Measurements from ENCODE around the gene MACC1.
A peak's percentile ranks its signal among the peaks of the same experiment; 100 is the strongest.
"Not testable (repeated sequence)": the region's sequence is repeated elsewhere in the genome, so short reads cannot be mapped to it uniquely, and the experiment has no call there.

The MACC1 gene

GRCh38 chr7:20133803-20134202 lies 83.4 kb downstream of the MACC1 start:
- DNase-seq (ENCODE audit: low spot score) (no peak), FAIRE-seq (no peak)

DNA sequence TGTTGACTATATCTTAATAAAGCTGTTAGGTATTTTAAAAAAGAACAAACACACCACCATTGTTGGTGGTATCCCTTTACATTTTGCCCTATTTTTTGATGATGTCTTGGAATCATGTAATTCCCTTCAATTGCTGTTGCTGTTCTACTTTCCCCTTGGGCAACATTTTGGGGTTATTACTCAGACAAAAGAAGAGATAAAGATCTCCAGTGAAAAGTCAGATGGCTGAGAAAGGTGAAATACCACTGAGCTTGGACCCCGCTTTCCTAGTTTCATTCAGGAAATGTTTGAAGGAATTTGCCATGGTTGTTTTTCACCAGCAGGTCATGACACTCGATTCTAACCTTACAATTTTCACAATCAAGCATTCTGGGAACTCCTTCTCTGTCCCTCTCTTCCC lies 84.6 kb downstream of the MACC1 start:
- FAIRE-seq (no peak), DNase-seq (ENCODE audit: low spot score) (no peak)

GRCh38 chr7:20131776-20132175 lies 85.4 kb downstream of the MACC1 start:
- no peak for DNase-seq (ENCODE audit: low spot score)
- no peak for FAIRE-seq

DNA sequence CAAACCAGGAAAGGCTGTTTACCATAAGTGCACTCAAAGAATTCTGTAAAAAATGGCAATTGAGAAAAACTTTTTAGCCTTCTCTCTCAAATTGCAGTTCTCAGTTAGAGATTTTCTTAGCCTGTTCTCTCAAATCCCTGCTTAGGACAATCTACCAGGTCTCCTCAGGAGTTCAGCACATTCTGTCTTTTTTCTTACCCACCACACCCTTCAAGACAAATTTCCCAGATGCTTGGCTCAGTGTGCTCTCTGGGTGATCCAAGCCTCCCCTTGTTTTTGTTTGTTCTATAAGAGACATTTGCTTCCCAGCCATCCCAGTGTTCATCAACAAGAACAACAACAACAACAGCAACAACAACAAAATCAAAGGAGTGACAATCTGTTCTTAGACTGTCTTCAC lies 87.3 kb downstream of the MACC1 start:
- FAIRE-seq: no peak

DNA sequence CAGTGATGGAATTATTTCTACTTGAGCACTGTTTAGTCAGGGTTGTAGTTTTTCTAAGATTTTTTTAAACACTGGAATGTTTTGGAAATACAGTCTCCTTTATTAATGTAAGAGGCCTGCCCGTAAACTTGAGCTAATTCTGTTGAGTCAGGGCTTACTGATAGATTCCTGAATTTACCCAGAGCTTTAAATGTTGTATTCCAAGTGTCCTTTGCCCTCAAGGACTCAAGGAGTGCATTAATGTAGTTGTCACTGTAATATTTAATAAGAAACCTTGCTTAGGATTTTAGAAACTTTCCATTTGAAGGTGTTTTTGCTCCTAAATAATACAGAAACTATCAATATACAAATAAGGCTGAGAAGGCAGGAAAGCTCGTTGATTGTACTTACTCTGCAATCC lies 89.2 kb downstream of the MACC1 start:
- DNase-seq (ENCODE audit: low spot score) (no peak), FAIRE-seq (no peak)

More for the DNA sequence above, 87.3 kb downstream of the MACC1 start:
- DNase-seq (ENCODE audit: low spot score): no peak

DNA sequence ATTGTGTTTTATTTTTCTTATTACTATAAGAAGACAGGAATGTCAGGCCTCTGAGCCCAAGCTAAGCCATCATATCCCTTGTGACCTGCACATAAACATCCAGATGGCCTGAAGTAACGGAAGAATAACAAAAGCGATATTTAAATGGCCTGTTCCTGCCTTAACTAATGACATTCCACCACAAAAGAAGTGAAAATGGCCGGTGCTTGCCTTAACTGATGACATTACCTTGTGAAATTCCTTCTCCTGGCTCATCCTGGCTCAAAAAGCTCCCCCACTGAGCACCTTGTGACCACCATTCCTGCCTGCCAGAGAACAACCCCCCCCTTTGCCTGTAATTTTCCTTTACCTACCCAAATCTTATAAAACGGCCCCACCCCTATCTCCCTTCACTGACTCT lies 91.1 kb downstream of the MACC1 start:
- not testable (repeated sequence) for DNase-seq (ENCODE audit: low spot score); FAIRE-seq

DNA sequence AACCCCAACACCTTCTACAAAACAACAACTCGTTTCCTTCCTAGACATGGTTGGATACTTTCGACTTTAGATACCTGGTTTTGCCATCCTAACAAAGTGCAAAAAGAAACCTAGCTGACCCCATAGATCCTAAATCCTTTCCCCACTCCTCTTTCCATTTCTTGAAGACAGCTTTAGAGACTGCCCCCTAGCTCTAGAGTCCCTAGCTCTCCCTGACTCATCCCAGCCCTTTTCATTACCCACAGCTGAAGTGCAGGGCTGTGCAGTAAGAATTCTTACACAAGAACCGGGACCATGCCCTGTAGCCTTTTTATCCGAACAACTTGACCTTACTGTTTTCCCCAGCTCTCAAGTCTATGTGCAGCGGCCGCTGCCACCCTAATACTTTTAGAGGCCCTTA lies 93.1 kb downstream of the MACC1 start:
- FAIRE-seq: not testable (repeated sequence)

DNA sequence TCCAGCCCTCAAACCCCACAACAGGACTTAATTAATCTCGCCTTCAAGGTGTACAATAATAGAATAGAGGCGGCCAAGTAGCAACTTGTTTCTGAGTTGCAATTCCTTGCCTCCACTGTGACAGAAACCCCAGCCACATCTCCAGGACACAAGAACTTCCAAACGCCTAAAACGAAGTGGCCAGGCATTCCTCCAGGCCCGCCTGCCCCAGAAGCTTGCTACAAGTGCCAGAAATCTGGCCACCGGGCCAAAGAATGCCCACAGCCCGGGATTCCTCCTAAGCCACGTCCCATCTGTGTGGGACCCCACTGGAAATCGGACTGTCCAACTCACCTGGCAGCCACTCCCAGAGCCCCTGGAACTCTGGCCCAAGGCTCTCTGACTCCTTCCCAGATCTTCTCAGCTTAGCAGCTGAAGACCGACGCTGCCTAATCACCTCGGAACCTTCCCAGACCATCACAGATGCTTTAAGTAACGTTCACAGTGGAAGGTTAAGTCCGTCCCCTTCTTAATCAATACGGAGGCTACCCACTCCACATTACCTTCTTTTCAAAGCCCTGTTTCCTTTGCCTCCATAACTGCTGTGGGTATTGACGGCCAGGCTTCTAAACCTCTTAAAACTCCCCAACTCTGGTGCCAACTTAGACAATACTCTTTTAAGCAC lies 94.4 kb downstream of the MACC1 start:
- not testable (repeated sequence) for FAIRE-seq; DNase-seq (ENCODE audit: low spot score)

More for the DNA sequence above, 93.1 kb downstream of the MACC1 start:
- not testable (repeated sequence) for DNase-seq (ENCODE audit: low spot score)

- no peak for FAIRE-seq
Observed at GRCh38 chr7:20122073-20122472, 95.1 kb downstream of the MACC1 start.

GRCh38 chr7:20121404-20121803 lies 95.8 kb downstream of the MACC1 start:
- no peak for DNase-seq (ENCODE audit: low spot score)
- no peak for FAIRE-seq

More at GRCh38 chr7:20122073-20122472, 95.1 kb downstream of the MACC1 start:
- no peak for DNase-seq (ENCODE audit: low spot score)

- FAIRE-seq; DNase-seq (ENCODE audit: low spot score): not testable (repeated sequence)
Observed at GRCh38 chr7:20120611-20121168, 96.5 kb downstream of the MACC1 start.

GRCh38 chr7:20116869-20117268 lies 100.3 kb downstream of the MACC1 start:
- DNase-seq (ENCODE audit: low spot score) (no peak), FAIRE-seq (no peak)

DNA sequence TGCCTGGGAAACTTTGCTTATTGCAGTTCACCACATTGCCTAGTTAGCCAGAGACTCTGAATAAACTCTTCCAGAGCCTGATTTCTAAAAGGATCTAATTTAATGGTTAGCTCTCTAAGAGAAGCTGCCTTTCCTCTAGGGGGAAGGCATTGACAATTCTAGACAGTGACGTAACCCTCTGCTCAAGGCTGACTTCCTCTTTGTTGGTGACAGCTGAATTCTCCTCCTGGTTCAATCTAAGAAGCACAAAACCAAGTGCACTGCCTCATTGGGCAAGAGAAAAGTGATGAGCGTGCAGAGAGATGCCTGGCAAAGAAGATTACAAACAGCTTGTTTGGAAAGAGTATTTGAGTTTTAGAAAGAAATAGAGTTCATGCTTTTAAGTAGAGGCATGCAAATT lies 102.7 kb downstream of the MACC1 start:
- FAIRE-seq (no peak), DNase-seq (ENCODE audit: low spot score) (no peak)

GRCh38 chr7:20113427-20114027 lies 103.7 kb downstream of the MACC1 start:
- FAIRE-seq (no peak), DNase-seq (ENCODE audit: low spot score) (no peak)

- DNase-seq (ENCODE audit: low spot score) (no peak), FAIRE-seq (no peak)
Observed at GRCh38 chr7:20112696-20113095, 104.5 kb downstream of the MACC1 start.

DNA sequence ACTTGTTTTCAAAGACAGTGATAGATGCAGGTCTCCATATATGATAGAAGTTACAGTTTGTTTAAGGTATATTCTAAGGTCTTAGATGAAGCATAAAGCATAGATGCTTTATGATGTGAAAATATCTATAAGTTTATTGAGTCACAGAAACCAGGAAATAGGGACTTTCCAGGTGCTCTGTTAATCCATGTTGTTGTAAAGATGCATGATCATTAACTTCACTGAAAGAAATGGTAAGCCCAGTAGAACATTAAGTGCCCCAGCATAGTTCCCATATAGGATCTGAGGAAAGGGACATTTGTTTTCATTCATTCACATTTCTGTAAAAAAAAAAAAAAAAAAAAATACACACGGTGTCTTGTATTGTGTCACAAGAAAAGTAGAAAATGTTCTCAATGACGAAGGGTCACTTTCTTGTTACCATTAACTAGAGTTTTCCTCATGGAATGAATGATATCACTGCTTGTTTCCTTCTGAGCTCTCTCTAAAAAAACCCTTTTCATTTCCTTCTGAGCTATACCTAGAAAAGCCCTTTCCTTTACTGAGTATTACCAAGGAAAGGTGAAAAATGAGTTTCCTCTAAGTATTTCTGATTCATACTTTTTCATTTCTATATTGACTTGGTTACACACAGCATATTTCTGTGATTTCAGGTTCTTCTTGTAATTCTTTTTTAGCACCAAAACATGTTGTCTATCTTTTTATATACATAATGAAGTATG lies 105.2 kb downstream of the MACC1 start:
- FAIRE-seq: peak; percentile 30
- no peak for DNase-seq (ENCODE audit: low spot score)

GRCh38 chr7:20107582-20107981 lies 109.6 kb downstream of the MACC1 start:
- no peak for FAIRE-seq

DNA sequence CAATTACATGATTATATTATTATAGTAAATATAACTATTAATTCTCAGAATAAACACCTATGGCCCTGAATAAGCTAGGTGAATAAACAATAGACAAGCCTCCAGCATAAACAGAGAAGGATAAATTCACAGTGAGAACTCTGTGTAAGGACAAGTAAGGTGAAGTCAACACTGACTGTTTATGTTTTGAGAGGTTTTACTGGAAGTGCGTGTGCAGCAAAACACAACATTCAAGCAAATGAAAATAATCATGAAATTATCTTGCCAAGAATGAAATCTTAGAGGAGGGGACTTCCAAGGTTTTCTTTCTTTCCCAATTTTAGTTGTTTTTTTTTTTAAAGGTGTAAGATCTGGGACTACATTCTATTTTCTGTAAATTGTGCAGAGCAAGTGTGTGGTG lies 112.5 kb downstream of the MACC1 start:
- DNase-seq (ENCODE audit: low spot score) (no peak), FAIRE-seq (no peak)

More at GRCh38 chr7:20107582-20107981, 109.6 kb downstream of the MACC1 start:
- no peak for DNase-seq (ENCODE audit: low spot score)

DNA sequence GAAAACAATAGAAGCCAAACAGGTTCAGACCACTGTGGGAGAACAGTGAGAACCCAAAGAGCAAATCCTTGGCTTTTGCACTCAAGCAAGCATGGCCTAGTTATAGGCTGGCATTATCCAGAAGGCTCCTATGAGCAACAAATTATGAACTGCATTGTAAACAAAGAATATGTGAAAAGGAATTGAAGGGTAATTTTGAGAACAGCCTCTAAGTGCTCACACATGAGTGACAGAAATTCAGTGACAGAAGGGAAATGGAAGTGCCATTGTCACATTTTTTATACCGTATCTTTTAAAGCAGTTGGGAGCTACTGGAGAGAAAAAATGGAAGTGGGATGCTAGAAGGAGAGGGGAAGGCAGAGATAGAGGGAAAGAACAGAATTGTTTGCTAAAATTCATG lies 114.2 kb downstream of the MACC1 start:
- DNase-seq (ENCODE audit: low spot score) (no peak), FAIRE-seq (no peak)

DNA sequence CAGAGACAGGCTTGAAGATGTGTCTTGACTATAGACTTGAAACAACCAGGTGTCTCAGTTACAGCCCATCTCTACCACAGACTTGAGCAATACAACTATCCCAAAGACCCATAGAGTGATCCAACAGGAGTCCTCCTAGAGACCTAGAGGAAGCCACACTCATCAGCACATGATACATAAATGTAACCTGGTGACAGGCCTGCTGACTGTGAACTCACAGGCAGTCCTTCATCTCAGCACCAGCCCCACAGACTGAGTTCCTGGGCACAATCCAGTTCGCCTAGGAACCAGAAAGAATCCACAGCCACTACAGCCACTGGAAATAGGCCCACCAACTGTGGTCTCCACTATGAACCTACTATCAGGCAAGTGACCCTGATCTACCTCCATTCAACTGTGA lies 121.3 kb downstream of the MACC1 start:
- DNase-seq (ENCODE audit: low spot score): no peak
- FAIRE-seq: no peak

GRCh38 chr7:20095436-20095835 lies 121.7 kb downstream of the MACC1 start:
- FAIRE-seq (no peak), DNase-seq (ENCODE audit: low spot score) (no peak)

- DNase-seq (ENCODE audit: low spot score): no peak
Observed at GRCh38 chr7:20089431-20089830, 127.8 kb downstream of the MACC1 start.

More at GRCh38 chr7:20089431-20089830, 127.8 kb downstream of the MACC1 start:
- no peak for FAIRE-seq
